ENCODE results near the gene ADCY10.

DNA sequence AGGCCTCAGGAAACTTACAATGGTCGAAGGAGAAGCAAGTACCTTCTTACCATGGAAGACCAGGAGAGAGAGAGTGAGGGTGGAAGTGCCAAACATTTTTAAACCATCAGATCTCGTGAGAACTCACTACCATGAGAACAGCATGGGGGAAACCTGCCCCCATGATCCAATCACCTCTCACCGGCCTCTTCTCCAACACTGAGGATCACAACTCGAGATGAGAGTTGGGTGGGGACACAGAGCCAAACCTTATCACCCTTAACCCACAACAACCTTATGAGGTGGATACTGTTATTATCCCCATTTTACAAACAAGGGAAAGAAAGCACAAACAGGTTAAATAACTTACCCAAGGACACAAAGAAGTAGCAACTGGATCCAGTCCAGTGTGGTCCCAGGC lies 111.7 kb downstream of the ADCY10 start:
- TF ChIP-seq, protein P1, sequence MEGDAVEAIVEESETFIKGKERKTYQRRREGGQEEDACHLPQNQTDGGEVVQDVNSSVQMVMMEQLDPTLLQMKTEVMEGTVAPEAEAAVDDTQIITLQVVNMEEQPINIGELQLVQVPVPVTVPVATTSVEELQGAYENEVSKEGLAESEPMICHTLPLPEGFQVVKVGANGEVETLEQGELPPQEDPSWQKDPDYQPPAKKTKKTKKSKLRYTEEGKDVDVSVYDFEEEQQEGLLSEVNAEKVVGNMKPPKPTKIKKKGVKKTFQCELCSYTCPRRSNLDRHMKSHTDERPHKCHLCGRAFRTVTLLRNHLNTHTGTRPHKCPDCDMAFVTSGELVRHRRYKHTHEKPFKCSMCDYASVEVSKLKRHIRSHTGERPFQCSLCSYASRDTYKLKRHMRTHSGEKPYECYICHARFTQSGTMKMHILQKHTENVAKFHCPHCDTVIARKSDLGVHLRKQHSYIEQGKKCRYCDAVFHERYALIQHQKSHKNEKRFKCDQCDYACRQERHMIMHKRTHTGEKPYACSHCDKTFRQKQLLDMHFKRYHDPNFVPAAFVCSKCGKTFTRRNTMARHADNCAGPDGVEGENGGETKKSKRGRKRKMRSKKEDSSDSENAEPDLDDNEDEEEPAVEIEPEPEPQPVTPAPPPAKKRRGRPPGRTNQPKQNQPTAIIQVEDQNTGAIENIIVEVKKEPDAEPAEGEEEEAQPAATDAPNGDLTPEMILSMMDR (IDR thresholded peaks at IDR 0.05; ENCODE audit: poor library complexity, severe bottlenecking), result no peak
- TF ChIP-seq EP300 (conservative IDR thresholded peaks at IDR 0.05; ENCODE audit: poor library complexity, severe bottlenecking), result no peak
- TF ChIP-seq, protein P2, sequence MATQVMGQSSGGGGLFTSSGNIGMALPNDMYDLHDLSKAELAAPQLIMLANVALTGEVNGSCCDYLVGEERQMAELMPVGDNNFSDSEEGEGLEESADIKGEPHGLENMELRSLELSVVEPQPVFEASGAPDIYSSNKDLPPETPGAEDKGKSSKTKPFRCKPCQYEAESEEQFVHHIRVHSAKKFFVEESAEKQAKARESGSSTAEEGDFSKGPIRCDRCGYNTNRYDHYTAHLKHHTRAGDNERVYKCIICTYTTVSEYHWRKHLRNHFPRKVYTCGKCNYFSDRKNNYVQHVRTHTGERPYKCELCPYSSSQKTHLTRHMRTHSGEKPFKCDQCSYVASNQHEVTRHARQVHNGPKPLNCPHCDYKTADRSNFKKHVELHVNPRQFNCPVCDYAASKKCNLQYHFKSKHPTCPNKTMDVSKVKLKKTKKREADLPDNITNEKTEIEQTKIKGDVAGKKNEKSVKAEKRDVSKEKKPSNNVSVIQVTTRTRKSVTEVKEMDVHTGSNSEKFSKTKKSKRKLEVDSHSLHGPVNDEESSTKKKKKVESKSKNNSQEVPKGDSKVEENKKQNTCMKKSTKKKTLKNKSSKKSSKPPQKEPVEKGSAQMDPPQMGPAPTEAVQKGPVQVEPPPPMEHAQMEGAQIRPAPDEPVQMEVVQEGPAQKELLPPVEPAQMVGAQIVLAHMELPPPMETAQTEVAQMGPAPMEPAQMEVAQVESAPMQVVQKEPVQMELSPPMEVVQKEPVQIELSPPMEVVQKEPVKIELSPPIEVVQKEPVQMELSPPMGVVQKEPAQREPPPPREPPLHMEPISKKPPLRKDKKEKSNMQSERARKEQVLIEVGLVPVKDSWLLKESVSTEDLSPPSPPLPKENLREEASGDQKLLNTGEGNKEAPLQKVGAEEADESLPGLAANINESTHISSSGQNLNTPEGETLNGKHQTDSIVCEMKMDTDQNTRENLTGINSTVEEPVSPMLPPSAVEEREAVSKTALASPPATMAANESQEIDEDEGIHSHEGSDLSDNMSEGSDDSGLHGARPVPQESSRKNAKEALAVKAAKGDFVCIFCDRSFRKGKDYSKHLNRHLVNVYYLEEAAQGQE (IDR thresholded peaks at IDR 0.05; ENCODE audit: borderline replicate concordance), result no peak
- TF ChIP-seq RAD21 (conservative IDR thresholded peaks at IDR 0.05), result no peak
- TF ChIP-seq EZH2 (IDR thresholded peaks at IDR 0.05; ENCODE audit: borderline replicate concordance, insufficient read depth, low read length, poor library complexity, severe bottlenecking), result no peak
- no peak for TF ChIP-seq POLR2AphosphoS5 (IDR thresholded peaks at IDR 0.05)
- no peak for TF ChIP-seq TAF1 (IDR thresholded peaks at IDR 0.05; ENCODE audit: low read depth)

All from neural cell (in vitro differentiated cells).